ENCODE results near the gene MPPED2. TPM values are rescaled to one million over a fixed set of nuclear protein-coding genes. Genes with fewer than 3 reads are reported as not detected.

MPPED2 gene
- total and polyA plus RNA-seq, 2 experiments from 2014 or later, result 7.0 to 7.6 TPM

GRCh38 chr11:30431127-30431814 lies 154.9 kb downstream of the MPPED2 start:
- 84% methylated on average over 4 of the region's 4 CpGs for WGBS (ENCODE audit: low lambda C conversion rate, missing lambda C conversion rate)
- Histone ChIP-seq H2AFZ (no peak overlapping the region), H3K4me3 (no peak overlapping the region), H3K9me2 (replicated peaks; ENCODE audit: insufficient read depth) (no peaks in the 10 kb centered on the region), H3K79me2 (no peaks in the 10 kb centered on the region), H3K4me1 (ENCODE audit: insufficient read depth) (no peaks in the 10 kb centered on the region), H3K4me2 (no peak overlapping the region), H3K36me3 (replicated peaks; ENCODE audit: insufficient read depth, low read depth) (no peaks in the 10 kb centered on the region), H3K27me3 (no peaks in the 10 kb centered on the region), H3K9me3 (ENCODE audit: low read depth) (no peaks in the 10 kb centered on the region), H4K20me1 (ENCODE audit: insufficient read depth, poor library complexity, severe bottlenecking) (no peaks in the 10 kb centered on the region), H3K27ac (no peak overlapping the region)
- no peak for TF ChIP-seq CTCF (IDR thresholded peaks at IDR 0.05; ENCODE audit: poor library complexity)
- no peak for TF ChIP-seq EZH2 (IDR thresholded peaks at IDR 0.05; ENCODE audit: borderline replicate concordance)
- no peak for TF ChIP-seq EZH2phosphoT487 (IDR thresholded peaks at IDR 0.05; ENCODE audit: low read depth, severe bottlenecking, unreplicated experiment)
- no peak for DNase-seq (ENCODE audit: low spot score)

GRCh38 chr11:30429550-30429949 lies 156.6 kb downstream of the MPPED2 start:
- 83% methylated on average over 2 of the region's 2 CpGs for WGBS (ENCODE audit: low lambda C conversion rate, missing lambda C conversion rate)
- no peaks in the 10 kb centered on the region for H3K36me3 ChIP-seq (replicated peaks; ENCODE audit: insufficient read depth, low read depth)
- no peaks in the 10 kb centered on the region for H3K9me3 ChIP-seq (ENCODE audit: low read depth)
- H3K9me2 ChIP-seq (replicated peaks; ENCODE audit: insufficient read depth), result no peaks in the 10 kb centered on the region
- TF ChIP-seq EZH2 (IDR thresholded peaks at IDR 0.05; ENCODE audit: borderline replicate concordance) (no peak), CTCF (IDR thresholded peaks at IDR 0.05; ENCODE audit: poor library complexity) (no peak), EZH2phosphoT487 (IDR thresholded peaks at IDR 0.05; ENCODE audit: low read depth, severe bottlenecking, unreplicated experiment) (no peak)
- no peak overlapping the region for H3K4me3 ChIP-seq
- H3K27me3 ChIP-seq, result no peaks in the 10 kb centered on the region
- H3K79me2 ChIP-seq, result no peaks in the 10 kb centered on the region
- H3K4me2 ChIP-seq, result no peak overlapping the region
- no peaks in the 10 kb centered on the region for H3K4me1 ChIP-seq (ENCODE audit: insufficient read depth)
- no peaks in the 10 kb centered on the region for H4K20me1 ChIP-seq (ENCODE audit: insufficient read depth, poor library complexity, severe bottlenecking)
- H3K27ac ChIP-seq, result no peak overlapping the region
- no peak for DNase-seq (ENCODE audit: low spot score)
- no peak overlapping the region for H2AFZ ChIP-seq

GRCh38 chr11:30426781-30427180 lies 159.4 kb downstream of the MPPED2 start:
- no peak overlapping the region for H3K4me2 ChIP-seq
- H3K9me2 ChIP-seq (replicated peaks; ENCODE audit: insufficient read depth), result no peaks in the 10 kb centered on the region
- no peak overlapping the region for H3K27ac ChIP-seq
- H3K27me3 ChIP-seq, result no peaks in the 10 kb centered on the region
- H4K20me1 ChIP-seq (ENCODE audit: insufficient read depth, poor library complexity, severe bottlenecking), result no peaks in the 10 kb centered on the region
- WGBS (ENCODE audit: low lambda C conversion rate, missing lambda C conversion rate), result 84% methylated on average over 5 of the region's 5 CpGs
- no peaks in the 10 kb centered on the region for H3K79me2 ChIP-seq
- peaks cover 14% of the 10 kb centered on the region for H3K4me1 ChIP-seq (ENCODE audit: insufficient read depth)
- H3K9me3 ChIP-seq (ENCODE audit: low read depth), result no peaks in the 10 kb centered on the region
- TF ChIP-seq EZH2 (IDR thresholded peaks at IDR 0.05; ENCODE audit: borderline replicate concordance) (no peak), CTCF (IDR thresholded peaks at IDR 0.05; ENCODE audit: poor library complexity) (no peak), EZH2phosphoT487 (IDR thresholded peaks at IDR 0.05; ENCODE audit: low read depth, severe bottlenecking, unreplicated experiment) (no peak)
- no peaks in the 10 kb centered on the region for H3K36me3 ChIP-seq (replicated peaks; ENCODE audit: insufficient read depth, low read depth)
- no peak overlapping the region for H3K4me3 ChIP-seq
- DNase-seq (ENCODE audit: low spot score), result no peak
- H2AFZ ChIP-seq, result no peak overlapping the region

Data from hepatocyte (in vitro differentiated cells).